ENCODE measurements around the gene VOPP1.
"Not testable (repeated sequence)": the region's sequence is repeated elsewhere in the genome, so short reads cannot be mapped to it uniquely, and the experiment has no call there.

The VOPP1 gene

DNA sequence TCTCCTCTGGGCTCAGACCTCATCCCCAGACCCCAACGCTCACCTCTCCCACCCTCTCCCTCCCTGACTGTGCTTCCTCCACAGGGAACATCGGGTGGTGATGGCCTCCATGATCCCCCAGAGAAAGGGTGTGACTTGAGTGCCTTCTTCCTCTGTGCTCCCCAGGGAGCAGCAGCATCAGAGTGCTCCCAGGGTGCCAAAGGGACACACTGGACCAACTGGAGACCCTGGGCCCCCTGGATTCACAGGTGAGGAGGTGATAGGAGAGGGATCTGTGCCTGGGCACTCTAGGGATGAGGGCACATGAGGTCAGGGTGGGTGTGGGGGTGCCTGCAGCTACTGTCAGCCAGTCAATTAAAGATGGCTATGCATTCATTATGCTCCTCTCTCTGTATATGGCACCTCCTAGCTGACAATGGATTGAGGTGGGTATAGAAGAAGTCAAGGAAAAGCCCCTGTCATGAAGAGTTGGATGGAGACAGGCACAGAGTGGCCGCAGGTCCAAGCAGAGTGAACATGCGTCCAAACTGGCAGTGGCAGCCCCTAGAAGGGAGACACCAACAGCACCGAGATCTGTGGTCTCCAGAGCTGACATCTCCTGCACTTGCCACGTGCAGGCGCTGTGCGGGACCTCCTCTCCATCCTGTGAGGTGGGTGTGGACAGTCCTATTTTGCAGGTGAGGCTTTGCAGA, 15.5 kb upstream of the VOPP1 start:
- H3K36me3 ChIP-seq (ENCODE audit: insufficient read depth, low read length), result no peaks in the 10 kb centered on the region
- no peaks in the 10 kb centered on the region for H3K79me2 ChIP-seq (ENCODE audit: insufficient read depth, low read length)
- no peaks in the 10 kb centered on the region for H3K9me2 ChIP-seq (replicated peaks; ENCODE audit: low read depth, low read length)
- no peaks in the 10 kb centered on the region for H3F3A ChIP-seq (ENCODE audit: low read depth)
- H3K4me3 ChIP-seq (ENCODE audit: low read length, poor library complexity, severe bottlenecking), result no peak overlapping the region
- no peak for TF ChIP-seq EZH2phosphoT487 (IDR thresholded peaks at IDR 0.05; ENCODE audit: borderline replicate concordance)
- TF ChIP-seq, protein P1, sequence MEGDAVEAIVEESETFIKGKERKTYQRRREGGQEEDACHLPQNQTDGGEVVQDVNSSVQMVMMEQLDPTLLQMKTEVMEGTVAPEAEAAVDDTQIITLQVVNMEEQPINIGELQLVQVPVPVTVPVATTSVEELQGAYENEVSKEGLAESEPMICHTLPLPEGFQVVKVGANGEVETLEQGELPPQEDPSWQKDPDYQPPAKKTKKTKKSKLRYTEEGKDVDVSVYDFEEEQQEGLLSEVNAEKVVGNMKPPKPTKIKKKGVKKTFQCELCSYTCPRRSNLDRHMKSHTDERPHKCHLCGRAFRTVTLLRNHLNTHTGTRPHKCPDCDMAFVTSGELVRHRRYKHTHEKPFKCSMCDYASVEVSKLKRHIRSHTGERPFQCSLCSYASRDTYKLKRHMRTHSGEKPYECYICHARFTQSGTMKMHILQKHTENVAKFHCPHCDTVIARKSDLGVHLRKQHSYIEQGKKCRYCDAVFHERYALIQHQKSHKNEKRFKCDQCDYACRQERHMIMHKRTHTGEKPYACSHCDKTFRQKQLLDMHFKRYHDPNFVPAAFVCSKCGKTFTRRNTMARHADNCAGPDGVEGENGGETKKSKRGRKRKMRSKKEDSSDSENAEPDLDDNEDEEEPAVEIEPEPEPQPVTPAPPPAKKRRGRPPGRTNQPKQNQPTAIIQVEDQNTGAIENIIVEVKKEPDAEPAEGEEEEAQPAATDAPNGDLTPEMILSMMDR (conservative IDR thresholded peaks at IDR 0.05; ENCODE audit: low read length), result no peak
- H3K4me2 ChIP-seq (ENCODE audit: low read depth, low read length, poor library complexity, severe bottlenecking), result no peak overlapping the region
- no peak overlapping the region for H3K9ac ChIP-seq (ENCODE audit: low read depth, low read length, poor library complexity, severe bottlenecking)
- H2AFZ ChIP-seq (ENCODE audit: low read length), result no peak overlapping the region
- H4K20me1 ChIP-seq (ENCODE audit: insufficient read depth, low read length, poor library complexity, severe bottlenecking), result no peaks in the 10 kb centered on the region
- no peaks in the 10 kb centered on the region; the same call in 1 of the 2 replicates for H3K9me3 ChIP-seq (ENCODE audit: insufficient read depth, low read depth, low read length)
- no peaks in the 10 kb centered on the region for H3K27me3 ChIP-seq (ENCODE audit: insufficient read depth, low read length, poor library complexity, severe bottlenecking)
- H3K4me1 ChIP-seq (ENCODE audit: insufficient read depth, low read length, poor library complexity, severe bottlenecking), result peaks cover 6% of the 10 kb centered on the region

DNA sequence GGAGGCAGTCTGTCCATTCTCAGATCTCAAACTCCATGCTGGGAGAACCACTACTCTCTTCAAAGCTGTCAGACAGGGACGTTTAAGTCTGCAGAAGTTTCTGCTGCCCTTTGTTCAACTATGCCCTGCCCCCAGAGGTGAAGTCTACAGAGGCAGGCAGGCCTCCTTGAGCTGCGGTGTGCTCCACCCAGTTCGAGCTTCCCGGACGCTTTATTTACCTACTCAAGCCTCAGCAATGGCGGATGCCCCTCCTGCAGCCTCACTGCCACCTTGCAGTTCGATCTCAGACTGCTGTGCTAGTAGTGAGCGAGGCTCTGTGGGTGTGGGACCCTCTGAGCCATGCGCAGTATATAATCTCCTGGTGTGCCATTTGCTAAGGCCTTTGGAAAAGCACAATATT, 10.4 kb upstream of the VOPP1 start:
- not testable (repeated sequence) for H3F3A ChIP-seq (ENCODE audit: low read depth); H3K4me3 ChIP-seq (ENCODE audit: low read length, poor library complexity, severe bottlenecking); H3K9ac ChIP-seq (ENCODE audit: low read depth, low read length, poor library complexity, severe bottlenecking); H2AFZ ChIP-seq (ENCODE audit: low read length); H3K9me2 ChIP-seq (replicated peaks; ENCODE audit: low read depth, low read length); H3K36me3 ChIP-seq (ENCODE audit: insufficient read depth, low read length); H3K4me2 ChIP-seq (ENCODE audit: low read depth, low read length, poor library complexity, severe bottlenecking); H3K27me3 ChIP-seq (ENCODE audit: insufficient read depth, low read length, poor library complexity, severe bottlenecking); H4K20me1 ChIP-seq (ENCODE audit: insufficient read depth, low read length, poor library complexity, severe bottlenecking); H3K9me3 ChIP-seq (ENCODE audit: insufficient read depth, low read depth, low read length); H3K79me2 ChIP-seq (ENCODE audit: insufficient read depth, low read length); H3K4me1 ChIP-seq (ENCODE audit: insufficient read depth, low read length, poor library complexity, severe bottlenecking)

DNA sequence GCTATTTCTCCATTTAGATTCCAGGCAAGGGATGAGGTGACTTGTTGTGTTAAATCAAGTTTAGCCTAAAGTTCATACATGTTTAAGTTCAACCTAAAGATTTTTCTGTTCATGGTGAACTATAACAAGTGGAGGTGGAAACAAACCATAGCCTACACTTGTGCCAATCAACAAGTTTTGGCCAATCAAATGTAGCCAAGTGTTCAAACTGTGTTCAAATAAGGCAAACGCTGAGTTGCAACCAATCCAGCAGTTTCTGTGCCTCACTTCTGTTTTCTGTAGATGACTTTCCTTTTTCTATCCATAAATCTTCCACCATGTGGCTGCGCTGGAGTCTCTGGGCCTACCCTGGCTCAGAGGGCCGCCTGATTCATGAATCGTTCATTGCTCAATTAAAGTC, 4.5 kb upstream of the VOPP1 start:
- Histone ChIP-seq H3K4me3 (ENCODE audit: low read length, poor library complexity, severe bottlenecking) (no peak overlapping the region), H3K79me2 (ENCODE audit: insufficient read depth, low read length) (peaks cover 13% of the 10 kb centered on the region; the same call in 1 of the 2 replicates), H4K20me1 (ENCODE audit: insufficient read depth, low read length, poor library complexity, severe bottlenecking) (no peaks in the 10 kb centered on the region), H3K36me3 (ENCODE audit: insufficient read depth, low read length) (no peaks in the 10 kb centered on the region), H3F3A (ENCODE audit: low read depth) (peaks cover 3% of the 10 kb centered on the region; the same call in 1 of the 2 replicates), H3K27me3 (ENCODE audit: insufficient read depth, low read length, poor library complexity, severe bottlenecking) (no peaks in the 10 kb centered on the region), H3K9ac (ENCODE audit: low read depth, low read length, poor library complexity, severe bottlenecking) (no peak overlapping the region), H2AFZ (ENCODE audit: low read length) (no peak overlapping the region), H3K9me3 (ENCODE audit: insufficient read depth, low read depth, low read length) (no peaks in the 10 kb centered on the region), H3K4me1 (ENCODE audit: insufficient read depth, low read length, poor library complexity, severe bottlenecking) (peaks cover 23% of the 10 kb centered on the region), H3K4me2 (ENCODE audit: low read depth, low read length, poor library complexity, severe bottlenecking) (no peak overlapping the region), H3K9me2 (replicated peaks; ENCODE audit: low read depth, low read length) (no peaks in the 10 kb centered on the region)
- no peak for TF ChIP-seq EZH2phosphoT487 (IDR thresholded peaks at IDR 0.05; ENCODE audit: borderline replicate concordance)
- TF ChIP-seq, protein P1 (conservative IDR thresholded peaks at IDR 0.05; ENCODE audit: low read length), result no peak

DNA sequence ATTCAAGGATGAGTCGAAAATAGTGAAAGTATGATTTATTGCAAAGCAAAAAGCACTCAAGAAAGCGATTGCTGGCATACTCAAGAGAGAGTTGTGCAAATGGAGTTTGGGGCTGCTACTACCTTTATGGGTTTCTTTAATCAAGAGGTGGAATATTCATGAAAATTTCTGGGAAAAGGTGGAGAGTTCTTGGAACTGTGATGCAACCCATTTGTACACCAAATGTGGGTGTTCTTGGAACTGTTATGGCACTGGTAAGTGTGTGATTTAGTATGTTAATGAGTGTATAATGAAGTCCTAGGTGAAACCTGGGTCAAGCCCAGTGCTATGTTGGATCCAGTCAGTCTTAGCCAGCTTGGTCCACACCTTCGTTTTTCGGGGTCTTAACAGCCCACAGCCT, 3.4 kb upstream of the VOPP1 start:
- peaks cover 23% of the 10 kb centered on the region for H3K79me2 ChIP-seq (ENCODE audit: insufficient read depth, low read length)
- peaks cover 3% of the 10 kb centered on the region; the same call in 1 of the 2 replicates for H3F3A ChIP-seq (ENCODE audit: low read depth)
- H2AFZ ChIP-seq (ENCODE audit: low read length), result no peak overlapping the region
- no peaks in the 10 kb centered on the region for H3K27me3 ChIP-seq (ENCODE audit: insufficient read depth, low read length, poor library complexity, severe bottlenecking)
- no peak overlapping the region for H3K9ac ChIP-seq (ENCODE audit: low read depth, low read length, poor library complexity, severe bottlenecking)
- H3K4me1 ChIP-seq (ENCODE audit: insufficient read depth, low read length, poor library complexity, severe bottlenecking), result peaks cover 28% of the 10 kb centered on the region
- peaks cover 9% of the 10 kb centered on the region for H4K20me1 ChIP-seq (ENCODE audit: insufficient read depth, low read length, poor library complexity, severe bottlenecking)
- no peak overlapping the region for H3K4me2 ChIP-seq (ENCODE audit: low read depth, low read length, poor library complexity, severe bottlenecking)
- no peaks in the 10 kb centered on the region for H3K9me3 ChIP-seq (ENCODE audit: insufficient read depth, low read depth, low read length)
- no peaks in the 10 kb centered on the region for H3K9me2 ChIP-seq (replicated peaks; ENCODE audit: low read depth, low read length)
- TF ChIP-seq EZH2phosphoT487 (IDR thresholded peaks at IDR 0.05; ENCODE audit: borderline replicate concordance), result no peak
- TF ChIP-seq, protein P1 (conservative IDR thresholded peaks at IDR 0.05; ENCODE audit: low read length), result no peak
- H3K4me3 ChIP-seq (ENCODE audit: low read length, poor library complexity, severe bottlenecking), result no peak overlapping the region
- no peaks in the 10 kb centered on the region for H3K36me3 ChIP-seq (ENCODE audit: insufficient read depth, low read length)
